ENCODE data around the gene SHC3. TPM values are rescaled to one million over a fixed set of nuclear protein-coding genes. Genes with fewer than 3 reads are reported as not detected.

The SHC3 gene
- total and polyA plus RNA-seq, 2 of the 4 experiments (the other 2 are of a cell fraction), result 4.5 to 13.3 TPM

DNA sequence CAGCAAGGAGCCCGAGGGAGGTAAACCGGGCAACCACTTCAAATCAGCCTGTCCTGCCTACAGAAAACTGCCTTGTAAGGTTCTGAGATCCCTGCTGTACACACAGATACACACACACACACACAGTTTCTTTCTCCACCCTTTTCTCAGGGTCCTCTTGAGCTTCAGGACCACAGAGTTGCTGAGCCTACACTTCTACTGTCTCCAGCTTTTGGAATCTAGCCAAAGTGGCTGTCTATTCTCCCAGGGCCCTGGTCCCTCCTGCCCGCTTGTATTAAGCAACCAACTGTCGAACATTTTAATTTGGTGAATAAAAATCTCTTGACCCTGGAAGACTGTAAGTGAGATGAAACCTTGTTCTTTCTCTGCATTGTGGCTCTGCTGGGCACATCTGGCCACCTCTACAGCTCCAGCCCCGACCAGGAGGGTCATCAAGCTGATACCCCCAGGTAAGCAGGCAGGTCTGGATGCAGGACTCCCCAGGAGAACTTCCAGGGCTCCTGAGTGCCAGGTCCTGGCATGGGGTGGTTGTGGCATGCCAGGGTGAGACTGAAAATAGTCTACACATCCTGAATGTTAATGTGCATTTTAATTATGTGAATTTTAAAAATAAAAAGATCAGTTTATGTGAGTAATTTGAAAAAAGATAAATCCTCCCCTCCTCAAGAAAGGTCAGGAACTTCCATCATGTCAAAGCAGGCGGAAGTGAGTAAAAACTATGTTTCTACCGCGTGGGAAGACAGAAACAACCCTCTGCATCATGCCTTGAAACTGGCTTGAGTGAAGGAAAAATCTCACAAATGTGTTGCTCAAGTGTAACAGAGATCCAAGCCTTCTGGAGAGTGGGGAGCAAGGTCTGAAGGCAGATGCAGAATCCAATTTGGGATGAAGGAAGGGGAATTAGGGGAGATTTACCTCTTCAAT is 202.4 kb downstream of the SHC3 start:
- Histone ChIP-seq H3K4me1 (ENCODE audit: control insufficient read depth, insufficient read depth, low read length) (no peaks in the 10 kb centered on the region), H2BK120ac (ENCODE audit: low read depth, low read length) (no peak overlapping the region), H3K9me1 (ENCODE audit: insufficient read depth, low read length) (peaks cover 11% of the 10 kb centered on the region; the same call in 1 of the 2 replicates), H2AK5ac (ENCODE audit: low read depth, low read length) (no peak overlapping the region), H3K18ac (ENCODE audit: low read depth, low read length) (no peak overlapping the region), H3K4me2 (ENCODE audit: low read depth, low read length) (no peak overlapping the region), H2BK20ac (ENCODE audit: low read depth, low read length) (no peak overlapping the region), H3K4ac (ENCODE audit: low read depth, low read length) (no peak overlapping the region), H2BK5ac (ENCODE audit: low read depth, low read length, poor library complexity, severe bottlenecking) (no peak overlapping the region), H2BK15ac (ENCODE audit: low read depth, low read length) (no peak overlapping the region), H4K8ac (ENCODE audit: low read depth in 2 of 2, low read length in 2 of 2) (no peak overlapping the region), H3K9me3 (ENCODE audit: control insufficient read depth, insufficient read depth, low read length) (peaks cover 5% of the 10 kb centered on the region; the same call in 1 of the 2 replicates), H3K14ac (replicated peaks; ENCODE audit: low read depth, low read length) (no peak overlapping the region), H2AK9ac (replicated peaks; ENCODE audit: low read depth, low read length, poor library complexity) (no peak overlapping the region), H3K79me1 (ENCODE audit: low read depth in 1 of 2, low read length in 2 of 2) (no peaks in the 10 kb centered on the region), H4K5ac (ENCODE audit: low read depth, low read length) (no peak overlapping the region), H4K91ac (ENCODE audit: insufficient read depth, low read depth, low read length) (no peak overlapping the region), H3K9ac (ENCODE audit: low read depth, low read length) (no peak overlapping the region), H3K56ac (ENCODE audit: extremely low read depth, insufficient read depth, low read length) (no peak overlapping the region), H4K20me1 (ENCODE audit: insufficient read depth, low read length) (no peaks in the 10 kb centered on the region; the same call in 1 of the 2 replicates), H2AFZ (replicated peaks; ENCODE audit: low read length, poor library complexity) (no peak overlapping the region), H3K4me3 (ENCODE audit: insufficient read depth, low read depth, low read length) (no peak overlapping the region), H3K27me3 (ENCODE audit: control insufficient read depth, insufficient read depth, low read length) (peaks cover 14% of the 10 kb centered on the region), H3K27ac (ENCODE audit: insufficient read depth, low read length) (no peak overlapping the region), H3K23ac (ENCODE audit: low read depth, low read length) (no peak overlapping the region), H3K36me3 (ENCODE audit: control insufficient read depth, insufficient read depth, low read length) (no peaks in the 10 kb centered on the region)
- TF ChIP-seq, protein P1, sequence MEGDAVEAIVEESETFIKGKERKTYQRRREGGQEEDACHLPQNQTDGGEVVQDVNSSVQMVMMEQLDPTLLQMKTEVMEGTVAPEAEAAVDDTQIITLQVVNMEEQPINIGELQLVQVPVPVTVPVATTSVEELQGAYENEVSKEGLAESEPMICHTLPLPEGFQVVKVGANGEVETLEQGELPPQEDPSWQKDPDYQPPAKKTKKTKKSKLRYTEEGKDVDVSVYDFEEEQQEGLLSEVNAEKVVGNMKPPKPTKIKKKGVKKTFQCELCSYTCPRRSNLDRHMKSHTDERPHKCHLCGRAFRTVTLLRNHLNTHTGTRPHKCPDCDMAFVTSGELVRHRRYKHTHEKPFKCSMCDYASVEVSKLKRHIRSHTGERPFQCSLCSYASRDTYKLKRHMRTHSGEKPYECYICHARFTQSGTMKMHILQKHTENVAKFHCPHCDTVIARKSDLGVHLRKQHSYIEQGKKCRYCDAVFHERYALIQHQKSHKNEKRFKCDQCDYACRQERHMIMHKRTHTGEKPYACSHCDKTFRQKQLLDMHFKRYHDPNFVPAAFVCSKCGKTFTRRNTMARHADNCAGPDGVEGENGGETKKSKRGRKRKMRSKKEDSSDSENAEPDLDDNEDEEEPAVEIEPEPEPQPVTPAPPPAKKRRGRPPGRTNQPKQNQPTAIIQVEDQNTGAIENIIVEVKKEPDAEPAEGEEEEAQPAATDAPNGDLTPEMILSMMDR (conservative IDR thresholded peaks at IDR 0.05; ENCODE audit: low read depth, low read length), result no peak
- ATAC-seq (ENCODE audit: low read depth), result no peak
- BruUV-seq (replicated peaks), result no TSS peak
- in situ Hi-C loops (cut with MboI; ENCODE audit: low sequenced_read_pairs), result no loop called here
- WGBS, 2 experiments (ENCODE audit: extremely low coverage in 2 of 2, insufficient read length in 1 of 2), result 83% methylated on average over 1 of the region's 8 CpGs; no CpG with 5 or more reads in 1 of the 2 experiments
- no peak for DNase-seq
- intact Hi-C loops (cut with micrococcal nuclease), result no loop called here
- dilution Hi-C loops (cut with HindIII; ENCODE audit: low sequenced_read_pairs, unreplicated experiment), result loop anchor here (25.0 kb wide), 1 partner anchor 339 kb away; no protein-coding TSS in a partner anchor
- CTCF ChIA-PET, result no interaction called here
- POLR2A ChIA-PET (ENCODE audit: unreplicated experiment), result no interaction called here
